MCF 10A (cell line): Measurements from ENCODE around the gene CYTH1. TPM values are rescaled to one million over a fixed set of nuclear protein-coding genes. Genes with fewer than 3 reads are reported as not detected.

Source experiments
- BruUV-seq: library from RNA; stranded (reverse); fragments of 400-500 nt; replicated peaks from 2 replicates; lab custom pipeline; 2021; lab: Mats Ljungman, UMichigan
- CTCF ChIA-PET: fragments of 300-600 bp; sonication (Branson Sonifier 250); formaldehyde crosslinking; extraction: SDS; loops from one replicate; lab custom pipeline; 2021; ENCODE audit warnings: antibody characterized with exemption, inconsistent platforms; lab: Yijun Ruan, JAX
- POLR2A ChIA-PET: fragments of 300-600, 350-650 bp; sonication (Branson Sonifier 250); formaldehyde crosslinking; extraction: SDS; loops from one replicate; lab custom pipeline; 2020; ENCODE audit warnings: antibody characterized with exemption, inconsistent platforms; lab: Yijun Ruan, JAX
- DNase-seq: peaks from one replicate; pipeline ENCODE4 v3.0.0-alpha.2; 2018; ENCODE audit not compliant: unreplicated experiment
- H3K27ac Mint-ChIP-seq: one replicate; pipeline ENCODE4 v1.8.0; 2022; ENCODE audit warnings: mild to moderate bottlenecking, low read depth, mixed read lengths; ENCODE audit not compliant: unreplicated experiment
- H3K27me3 Mint-ChIP-seq: one replicate; pipeline ENCODE4 v1.8.0; 2022; ENCODE audit warnings: mixed read lengths; ENCODE audit not compliant: insufficient read depth, unreplicated experiment
- H3K36me3 Mint-ChIP-seq: one replicate; pipeline ENCODE4 v1.8.0; 2022; ENCODE audit warnings: mild to moderate bottlenecking, moderate library complexity, mixed read lengths; ENCODE audit not compliant: insufficient read depth, unreplicated experiment
- H3K4me1 Mint-ChIP-seq: one replicate; pipeline ENCODE4 v1.8.0; 2022; ENCODE audit warnings: mixed read lengths; ENCODE audit not compliant: insufficient read depth, unreplicated experiment
- H3K4me3 Mint-ChIP-seq: one replicate; pipeline ENCODE4 v1.8.0; 2022; ENCODE audit warnings: mild to moderate bottlenecking, moderate library complexity, mixed read lengths; ENCODE audit not compliant: unreplicated experiment
- H3K9me3 Mint-ChIP-seq: one replicate; pipeline ENCODE4 v1.8.0; 2022; ENCODE audit warnings: mixed read lengths; ENCODE audit not compliant: unreplicated experiment
- CTCF ChIP-seq: fragments of 200-600 bp; IDR thresholded peaks from one replicate; pipeline ENCODE4 v1.8.0; 2022; ENCODE audit warnings: antibody characterized with exemption, mild to moderate bottlenecking; ENCODE audit not compliant: unreplicated experiment
- intact Hi-C: fragments of 100-400 bp; cut with micrococcal nuclease; formaldehyde crosslinking; loops from 2 replicates; pipeline ENCODE4 v1.14.1; 2022
- total RNA-seq: library from RNA; stranded (reverse); gene quantifications from 2 replicates; pipeline ENCODE4 v1.2.3, GENCODE V29; 2022

Gene CYTH1
- total RNA-seq, 1 experiment from 2014 or later, result 38.5 TPM

GRCh38 chr17:78669975-78670518, 112.0 kb downstream of the CYTH1 start:
- ChIA-PET POLR2A (no interaction called here), CTCF (interaction anchor here (0.5 to 0.6 kb wide), 2 partner anchors 66 to 191 kb away, joined by 3 read pairs; no protein-coding TSS in a partner anchor)
- Mint-ChIP-seq H3K27ac (no peak overlapping the region), H3K4me3 (no peak overlapping the region), H3K27me3 (no peaks in the 10 kb centered on the region), H3K4me1 (peaks cover 33% of the 10 kb centered on the region), H3K9me3 (no peaks in the 10 kb centered on the region), H3K36me3 (peaks cover 18% of the 10 kb centered on the region)
- BruUV-seq, result no TSS peak
- no peak for DNase-seq
- no peak for TF ChIP-seq CTCF
- intact Hi-C loops, result no loop called here

- Mint-ChIP-seq H3K36me3 (peaks cover 18% of the 10 kb centered on the region), H3K4me3 (no peak overlapping the region), H3K9me3 (no peaks in the 10 kb centered on the region), H3K4me1 (peaks cover 33% of the 10 kb centered on the region), H3K27me3 (no peaks in the 10 kb centered on the region), H3K27ac (no peak overlapping the region)
- ChIA-PET POLR2A (no interaction called here), CTCF (no interaction called here)
- no TSS peak for BruUV-seq
- intact Hi-C loops, result no loop called here
- no peak for TF ChIP-seq CTCF
- no peak for DNase-seq
These were observed 112.7 kb downstream of the CYTH1 start for GRCh38 chr17:78669256-78669974.

- Mint-ChIP-seq H3K27me3 (no peaks in the 10 kb centered on the region), H3K4me1 (peaks cover 33% of the 10 kb centered on the region), H3K36me3 (peaks cover 16% of the 10 kb centered on the region), H3K27ac (no peak overlapping the region), H3K9me3 (no peaks in the 10 kb centered on the region), H3K4me3 (no peak overlapping the region)
- no peak for TF ChIP-seq CTCF
- POLR2A ChIA-PET, result no interaction called here
- CTCF ChIA-PET, result no interaction called here
- intact Hi-C loops, result no loop called here
- no TSS peak for BruUV-seq
- no peak for DNase-seq
These were observed 113.2 kb downstream of the CYTH1 start for GRCh38 chr17:78668847-78669246.

GRCh38 chr17:78667741-78668640, 114.1 kb downstream of the CYTH1 start:
- no TSS peak for BruUV-seq
- peaks cover 29% of the 10 kb centered on the region for H3K4me1 Mint-ChIP-seq
- H3K27ac Mint-ChIP-seq, result peak overlapping the region; percentile 44
- no peaks in the 10 kb centered on the region for H3K9me3 Mint-ChIP-seq
- ChIA-PET CTCF (interaction anchor here (0.7 kb wide), 1 partner anchor 1338 kb away, joined by 4 read pairs; no protein-coding TSS in a partner anchor), POLR2A (no interaction called here)
- H3K27me3 Mint-ChIP-seq, result no peaks in the 10 kb centered on the region
- DNase-seq, result no peak
- no peak for TF ChIP-seq CTCF
- peaks cover 8% of the 10 kb centered on the region for H3K36me3 Mint-ChIP-seq
- no peak overlapping the region for H3K4me3 Mint-ChIP-seq
- intact Hi-C loops, result no loop called here
